SK-N-SH (cell line): ENCODE results near the gene GATAD2B. TPM values are rescaled to one million over a fixed set of nuclear protein-coding genes. Genes with fewer than 3 reads are reported as not detected.
A peak's percentile ranks its signal among the peaks of the same experiment; 100 is the strongest.

Source experiments
- CTCF ChIA-PET: fragments of 300-600, 350-600 bp; formaldehyde crosslinking; extraction: SDS; loops from one replicate; lab custom pipeline; 2021; lab: Yijun Ruan, JAX
- POLR2A ChIA-PET: fragments of 350-600 bp; sonication (Branson Sonifier 250); formaldehyde crosslinking; extraction: SDS; loops from one replicate; lab custom pipeline; 2020; ENCODE audit warnings: antibody characterized with exemption, inconsistent platforms; lab: Yijun Ruan, JAX
- DNase-seq: peaks from one replicate; pipeline ENCODE4 v3.0.0; 2012
- H2AFZ ChIP-seq: fragments of 200-600 bp; sonication (generic); 2 replicates; pipeline ENCODE4 v1.8.1; 2016; ENCODE audit warnings: antibody characterized with exemption, mild to moderate bottlenecking, low read depth
- H3F3A ChIP-seq: fragments of 200-600 bp; sonication (generic); replicated peaks from 2 replicates; pipeline ENCODE3; 2016; ENCODE audit warnings: antibody characterized with exemption, mild to moderate bottlenecking; ENCODE audit not compliant: insufficient read depth
- H3K27ac ChIP-seq, 2 experiments: fragments of 200-500 bp in 1 of 2; fragments of 200-600 bp in 1 of 2; sonication (Bioruptor generic) in 1 of 2; sonication (generic), shearing (Covaris generic) in 1 of 2; 2 replicates each; pipeline versions ENCODE4 v1.5.1 to v1.6.1; 2014 to 2016; ENCODE audit warnings: low read depth in 2 of 2, inconsistent platforms in 1 of 2, low read length in 1 of 2, mild to moderate bottlenecking in 1 of 2, mixed read lengths in 1 of 2
- H3K27me3 ChIP-seq: fragments of 200-600 bp; sonication (generic), shearing (Covaris generic); 2 replicates; pipeline ENCODE4 v1.6.1; 2016; ENCODE audit warnings: mixed run types; ENCODE audit not compliant: insufficient read depth
- H3K36me3 ChIP-seq, 2 experiments: fragments of 200-500 bp in 1 of 2; fragments of 200-600 bp in 1 of 2; sonication (Bioruptor generic) in 1 of 2; sonication (generic) in 1 of 2; replicated peaks in 1 of 2; 2 replicates each; pipeline versions ENCODE3 to v1.5.1; 2014 to 2016; ENCODE audit warnings: low read length in 1 of 2, mild to moderate bottlenecking in 1 of 2; ENCODE audit not compliant: insufficient read depth in 2 of 2, control insufficient read depth in 1 of 2
- H3K4me1 ChIP-seq, 2 experiments: fragments of 200-500 bp in 1 of 2; fragments of 200-600 bp in 1 of 2; sonication (Bioruptor generic) in 1 of 2; sonication (generic), shearing (Covaris generic) in 1 of 2; 2 replicates each; pipeline versions ENCODE4 v1.5.1 to v1.6.1; 2014 to 2016; ENCODE audit warnings: low read depth in 1 of 2, low read length in 1 of 2, mixed run types in 1 of 2; ENCODE audit not compliant: insufficient read depth in 2 of 2, control insufficient read depth in 1 of 2
- H3K4me2 ChIP-seq: fragments of 200-600 bp; sonication (generic), shearing (Covaris generic); 2 replicates; pipeline ENCODE4 v1.6.1; 2017; ENCODE audit warnings: mixed run types
- H3K4me3 ChIP-seq, 2 experiments: fragments of 200-500 bp in 1 of 2; fragments of 200-600 bp in 1 of 2; sonication (Bioruptor generic) in 1 of 2; sonication (generic), shearing (Covaris generic) in 1 of 2; 2 replicates each; pipeline versions ENCODE4 v1.5.1 to v1.8.1; 2014 to 2016; ENCODE audit warnings: low read depth in 2 of 2, inconsistent platforms in 1 of 2, low read length in 1 of 2, mild to moderate bottlenecking in 1 of 2, mixed read lengths in 1 of 2, moderate library complexity in 1 of 2
- H3K79me2 ChIP-seq: fragments of 200-600 bp; sonication (generic); 2 replicates; pipeline ENCODE4 v1.8.1; 2017; ENCODE audit warnings: mild to moderate bottlenecking; ENCODE audit not compliant: insufficient read depth
- H3K9ac ChIP-seq: fragments of 200-600 bp; sonication (generic); 2 replicates; pipeline ENCODE4 v1.6.1; 2017; ENCODE audit warnings: mixed run types
- H3K9me2 ChIP-seq: fragments of 200-600 bp; sonication (generic); 2 replicates; pipeline ENCODE4 v1.6.1; 2017; ENCODE audit warnings: mixed run types
- H3K9me3 ChIP-seq: fragments of 200-600 bp; sonication (generic); 2 replicates; pipeline ENCODE4 v1.6.1; 2017; ENCODE audit warnings: mixed run types, mild to moderate bottlenecking, moderate library complexity
- H4K20me1 ChIP-seq: fragments of 200-600 bp; sonication (generic); 2 replicates; pipeline ENCODE4 v1.6.1; 2017; ENCODE audit warnings: mild to moderate bottlenecking, mixed run types; ENCODE audit not compliant: insufficient read depth
- ELF1 ChIP-seq: IDR thresholded peaks from 2 replicates; pipeline ENCODE4 v1.4.0; 2012
- EP300 ChIP-seq, 2 experiments: IDR thresholded peaks; 2 replicates each; pipeline versions ENCODE4 v1.4.0 to v1.6.1; 2012; ENCODE audit warnings: borderline replicate concordance in 1 of 2, low read depth in 1 of 2, low read length in 1 of 2
- EZH2phosphoT487 ChIP-seq: fragments of 200-600 bp; sonication (generic); IDR thresholded peaks from 2 replicates; pipeline ENCODE4 v1.6.1; 2017; ENCODE audit warnings: low read depth, mixed run types, mild to moderate bottlenecking, antibody characterized with exemption, moderate library complexity, borderline replicate concordance
- FOXM1 ChIP-seq: IDR thresholded peaks from 2 replicates; pipeline ENCODE4 v1.4.0; 2012; ENCODE audit warnings: low read depth, mild to moderate bottlenecking
- MEF2A ChIP-seq: IDR thresholded peaks from 2 replicates; pipeline ENCODE4 v1.4.0; 2012; ENCODE audit warnings: low read depth, borderline replicate concordance
- NRF1 ChIP-seq: IDR thresholded peaks from 2 replicates; pipeline ENCODE4 v1.6.1; 2012; ENCODE audit warnings: low read depth, mild to moderate bottlenecking, low read length
- RAD21 ChIP-seq: IDR thresholded peaks from 2 replicates; pipeline ENCODE4 v1.6.1; 2012; ENCODE audit warnings: mild to moderate bottlenecking, low read length
- RCOR1 ChIP-seq: fragments of 150-350 bp; IDR thresholded peaks from 2 replicates; pipeline ENCODE4 v1.6.1; 2017; ENCODE audit warnings: antibody characterized with exemption, low read length
- RFX5 ChIP-seq: IDR thresholded peaks from 2 replicates; pipeline ENCODE4 v1.6.1; 2012; ENCODE audit warnings: mild to moderate bottlenecking, improper control_type of control experiment, low read length
- SIN3A ChIP-seq: IDR thresholded peaks from 2 replicates; pipeline ENCODE4 v1.6.1; 2012; ENCODE audit warnings: low read depth, mild to moderate bottlenecking, low read length, moderate library complexity, borderline replicate concordance
- SMC3 ChIP-seq: IDR thresholded peaks from 2 replicates; pipeline ENCODE4 v1.6.1; 2012; ENCODE audit warnings: low read depth, low read length, improper control_type of control experiment
- TAF1 ChIP-seq: IDR thresholded peaks from 2 replicates; pipeline ENCODE4 v1.6.1; 2012; ENCODE audit warnings: low read depth, mild to moderate bottlenecking, low read length, moderate library complexity, borderline replicate concordance
- WGBS: methylation state at CpG from one replicate; pipeline ENCODE4 v1.1.6; 2017; ENCODE audit warnings: low lambda C conversion rate; 5-methylcytosine and 5-hydroxymethylcytosine counted together
- polyA plus RNA-seq, 3 experiments: library from polyadenylated mRNA; depleted of rRNA; stranded (reverse); fragments of >200 nt; gene quantifications; 2 replicates each; pipeline ENCODE4 v1.2.3, GENCODE V29; 2012
- TF ChIP-seq, protein P1 (sequence below): IDR thresholded peaks from 2 replicates; pipeline ENCODE4 v1.6.1; 2012; ENCODE audit warnings: mild to moderate bottlenecking, low read depth, low read length, moderate library complexity
- TF ChIP-seq, protein P2 (sequence below): IDR thresholded peaks from 2 replicates; pipeline ENCODE4 v1.4.0; 2012; ENCODE audit warnings: low read depth, borderline replicate concordance

The GATAD2B gene
- polyA plus RNA-seq, 1 of the 3 experiments (the other 2 are of a cell fraction): 2.8 TPM

DNA sequence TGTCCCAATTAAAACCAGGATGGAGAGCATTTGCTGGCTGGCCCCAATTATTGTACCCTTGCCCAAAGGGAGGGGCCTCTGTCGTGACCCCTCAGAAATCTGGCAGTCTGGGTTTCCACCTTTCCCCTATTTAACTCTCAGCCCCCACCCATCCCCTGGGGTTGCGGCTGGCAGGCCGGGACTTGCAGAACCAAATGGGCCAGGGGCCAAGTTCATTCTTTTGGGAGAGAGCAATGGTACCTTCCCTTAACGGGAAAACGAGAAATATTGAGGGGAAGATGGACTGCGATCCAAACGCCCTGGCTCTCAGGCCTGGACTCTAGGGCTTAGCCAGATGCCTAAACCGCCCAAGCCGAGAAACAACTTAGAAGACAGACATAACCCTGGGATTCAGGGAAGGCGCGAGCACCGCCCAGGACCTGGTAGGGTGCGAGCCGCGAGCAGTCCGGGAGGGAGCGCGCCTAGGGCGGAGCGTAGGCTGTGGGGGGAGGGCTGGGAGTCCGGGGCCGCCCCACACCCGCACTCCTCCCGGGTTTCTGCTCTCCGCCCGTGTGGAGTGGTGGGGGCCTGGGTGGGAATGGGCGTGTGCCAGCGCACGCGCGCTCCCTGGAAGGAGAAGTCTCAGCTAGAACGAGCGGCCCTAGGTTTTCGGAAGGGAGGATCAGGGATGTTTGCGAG lies 147.9 kb downstream of the GATAD2B start, which contains the start of gene SLC27A3 (continued):
- TF ChIP-seq, protein P1, sequence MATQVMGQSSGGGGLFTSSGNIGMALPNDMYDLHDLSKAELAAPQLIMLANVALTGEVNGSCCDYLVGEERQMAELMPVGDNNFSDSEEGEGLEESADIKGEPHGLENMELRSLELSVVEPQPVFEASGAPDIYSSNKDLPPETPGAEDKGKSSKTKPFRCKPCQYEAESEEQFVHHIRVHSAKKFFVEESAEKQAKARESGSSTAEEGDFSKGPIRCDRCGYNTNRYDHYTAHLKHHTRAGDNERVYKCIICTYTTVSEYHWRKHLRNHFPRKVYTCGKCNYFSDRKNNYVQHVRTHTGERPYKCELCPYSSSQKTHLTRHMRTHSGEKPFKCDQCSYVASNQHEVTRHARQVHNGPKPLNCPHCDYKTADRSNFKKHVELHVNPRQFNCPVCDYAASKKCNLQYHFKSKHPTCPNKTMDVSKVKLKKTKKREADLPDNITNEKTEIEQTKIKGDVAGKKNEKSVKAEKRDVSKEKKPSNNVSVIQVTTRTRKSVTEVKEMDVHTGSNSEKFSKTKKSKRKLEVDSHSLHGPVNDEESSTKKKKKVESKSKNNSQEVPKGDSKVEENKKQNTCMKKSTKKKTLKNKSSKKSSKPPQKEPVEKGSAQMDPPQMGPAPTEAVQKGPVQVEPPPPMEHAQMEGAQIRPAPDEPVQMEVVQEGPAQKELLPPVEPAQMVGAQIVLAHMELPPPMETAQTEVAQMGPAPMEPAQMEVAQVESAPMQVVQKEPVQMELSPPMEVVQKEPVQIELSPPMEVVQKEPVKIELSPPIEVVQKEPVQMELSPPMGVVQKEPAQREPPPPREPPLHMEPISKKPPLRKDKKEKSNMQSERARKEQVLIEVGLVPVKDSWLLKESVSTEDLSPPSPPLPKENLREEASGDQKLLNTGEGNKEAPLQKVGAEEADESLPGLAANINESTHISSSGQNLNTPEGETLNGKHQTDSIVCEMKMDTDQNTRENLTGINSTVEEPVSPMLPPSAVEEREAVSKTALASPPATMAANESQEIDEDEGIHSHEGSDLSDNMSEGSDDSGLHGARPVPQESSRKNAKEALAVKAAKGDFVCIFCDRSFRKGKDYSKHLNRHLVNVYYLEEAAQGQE: no peak
- TF ChIP-seq ELF1: no peak
- TF ChIP-seq EZH2phosphoT487: no peak
- TF ChIP-seq NRF1: peak; percentile 48
- TF ChIP-seq FOXM1: no peak
- TF ChIP-seq MEF2A: no peak
- TF ChIP-seq, all 33 proteins: peak for 4

DNA sequence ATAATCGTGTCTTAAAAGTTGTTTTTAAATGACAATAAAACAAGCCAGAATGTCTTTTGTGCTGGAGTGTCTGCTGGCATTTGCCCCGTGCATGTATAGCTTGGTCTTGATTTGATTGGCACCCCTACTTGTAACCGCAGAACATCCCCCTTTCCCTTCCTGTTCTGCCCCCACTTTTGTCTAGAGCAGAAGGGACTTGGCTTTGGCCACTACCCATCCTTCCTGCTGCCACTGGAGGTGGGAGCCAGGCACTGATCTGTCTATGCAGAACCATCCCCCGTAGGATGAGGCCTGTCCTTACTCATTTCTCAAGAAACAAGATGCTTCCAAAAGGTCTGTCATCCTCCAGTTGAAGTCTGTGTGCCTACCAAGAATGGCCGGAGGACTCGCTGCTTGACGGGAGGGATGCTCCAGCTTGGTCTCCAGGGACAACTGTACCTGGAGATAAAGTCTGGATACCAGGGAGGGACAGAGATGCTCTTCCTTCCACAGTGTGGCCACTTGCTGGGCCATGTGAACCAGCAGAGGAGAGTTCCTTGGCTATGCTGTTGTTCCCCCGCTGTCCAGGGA lies 148.7 kb downstream of the GATAD2B start:
- H3K27me3 ChIP-seq: no peaks in the 10 kb centered on the region
- DNase-seq: no peak
- peaks cover 0 to 45% of the 10 kb centered on the region in 2 experiments for H3K36me3 ChIP-seq
- peaks cover 8% of the 10 kb centered on the region for H3F3A ChIP-seq
- no peaks in the 10 kb centered on the region for H3K79me2 ChIP-seq
- no peaks in the 10 kb centered on the region for H4K20me1 ChIP-seq
- no peak overlapping the region for H3K4me2 ChIP-seq
- no peak overlapping the region for H3K4me3 ChIP-seq
- H3K4me1 ChIP-seq: peaks cover 0 to 13% of the 10 kb centered on the region in 2 experiments; a peak in 1 of 4 replicates
- no peak overlapping the region for H3K9ac ChIP-seq
- 85% methylated on average over 8 of the region's 8 CpGs for WGBS
- H3K9me3 ChIP-seq: no peaks in the 10 kb centered on the region
- no peaks in the 10 kb centered on the region for H3K9me2 ChIP-seq
- no peak overlapping the region for H2AFZ ChIP-seq
- no peak overlapping the region; a peak in 1 of 4 replicates for H3K27ac ChIP-seq
- TF ChIP-seq NRF1 (no peak), SMC3 (no peak), RCOR1 (no peak), TAF1 (no peak), EP300 (IDR thresholded peaks at IDR 0.05; ENCODE audit: borderline replicate concordance in 1 of 2, low read depth in 1 of 2, low read length in 1 of 2) (no peak), SIN3A (no peak), RFX5 (no peak), FOXM1 (no peak), RAD21 (no peak), MEF2A (no peak)
- TF ChIP-seq, protein P2, sequence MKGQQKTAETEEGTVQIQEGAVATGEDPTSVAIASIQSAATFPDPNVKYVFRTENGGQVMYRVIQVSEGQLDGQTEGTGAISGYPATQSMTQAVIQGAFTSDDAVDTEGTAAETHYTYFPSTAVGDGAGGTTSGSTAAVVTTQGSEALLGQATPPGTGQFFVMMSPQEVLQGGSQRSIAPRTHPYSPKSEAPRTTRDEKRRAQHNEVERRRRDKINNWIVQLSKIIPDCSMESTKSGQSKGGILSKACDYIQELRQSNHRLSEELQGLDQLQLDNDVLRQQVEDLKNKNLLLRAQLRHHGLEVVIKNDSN: no peak
- TF ChIP-seq, protein P1: no peak
- POLR2A ChIA-PET: no interaction called here
- CTCF ChIA-PET: interaction anchor here (0.7 to 6.8 kb wide), 4 partner anchors 26 to 296 kb away, joined by 3 to 60 read pairs (median 12); partner anchors contain the start of genes NPR1 and RAB13
